AG09319 (cell line): ENCODE measurements around the gene ZGLP1.

Source experiments
- DNase-seq: peaks from one replicate; pipeline ENCODE4 v3.0.0-alpha.2; 2010; ENCODE audit warnings: low read depth; ENCODE audit errors: extremely low read depth
- TF ChIP-seq, protein P1 (sequence below): IDR thresholded peaks from 2 replicates; pipeline ENCODE4 v1.5.1; 2011; ENCODE audit warnings: low read depth, mild to moderate bottlenecking, inconsistent platforms, low read length, moderate library complexity

Gene ZGLP1

GRCh38 chr19:10268071-10268470 is 41.5 kb downstream of the ZGLP1 start:
- TF ChIP-seq, protein P1, sequence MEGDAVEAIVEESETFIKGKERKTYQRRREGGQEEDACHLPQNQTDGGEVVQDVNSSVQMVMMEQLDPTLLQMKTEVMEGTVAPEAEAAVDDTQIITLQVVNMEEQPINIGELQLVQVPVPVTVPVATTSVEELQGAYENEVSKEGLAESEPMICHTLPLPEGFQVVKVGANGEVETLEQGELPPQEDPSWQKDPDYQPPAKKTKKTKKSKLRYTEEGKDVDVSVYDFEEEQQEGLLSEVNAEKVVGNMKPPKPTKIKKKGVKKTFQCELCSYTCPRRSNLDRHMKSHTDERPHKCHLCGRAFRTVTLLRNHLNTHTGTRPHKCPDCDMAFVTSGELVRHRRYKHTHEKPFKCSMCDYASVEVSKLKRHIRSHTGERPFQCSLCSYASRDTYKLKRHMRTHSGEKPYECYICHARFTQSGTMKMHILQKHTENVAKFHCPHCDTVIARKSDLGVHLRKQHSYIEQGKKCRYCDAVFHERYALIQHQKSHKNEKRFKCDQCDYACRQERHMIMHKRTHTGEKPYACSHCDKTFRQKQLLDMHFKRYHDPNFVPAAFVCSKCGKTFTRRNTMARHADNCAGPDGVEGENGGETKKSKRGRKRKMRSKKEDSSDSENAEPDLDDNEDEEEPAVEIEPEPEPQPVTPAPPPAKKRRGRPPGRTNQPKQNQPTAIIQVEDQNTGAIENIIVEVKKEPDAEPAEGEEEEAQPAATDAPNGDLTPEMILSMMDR = no peak
- no peak for DNase-seq

- TF ChIP-seq, protein P1 = no peak
- no peak for DNase-seq
These were observed 42.9 kb downstream of the ZGLP1 start for GRCh38 chr19:10266706-10267105.

DNA sequence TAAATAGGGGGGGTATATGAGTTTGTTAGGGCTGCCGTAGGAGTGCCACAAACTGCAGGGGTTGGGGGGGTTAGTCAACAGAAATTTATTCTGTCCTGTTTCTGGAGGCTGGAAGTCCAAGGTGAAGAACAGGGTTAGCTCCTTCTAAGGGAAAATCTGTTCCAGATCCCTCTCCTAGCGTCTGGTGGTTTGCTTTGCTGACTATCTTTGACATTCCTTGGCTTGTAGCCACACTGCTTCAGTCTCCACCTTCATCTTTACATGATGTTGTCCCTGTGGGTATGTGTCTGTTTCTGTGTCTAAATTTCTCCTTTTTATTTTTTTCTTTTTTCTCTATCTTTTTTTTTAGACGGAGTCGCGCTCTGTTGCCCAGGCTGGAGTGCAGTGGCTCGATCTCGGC is 46.8 kb downstream of the ZGLP1 start:
- no peak for DNase-seq
- TF ChIP-seq, protein P1 = no peak

DNA sequence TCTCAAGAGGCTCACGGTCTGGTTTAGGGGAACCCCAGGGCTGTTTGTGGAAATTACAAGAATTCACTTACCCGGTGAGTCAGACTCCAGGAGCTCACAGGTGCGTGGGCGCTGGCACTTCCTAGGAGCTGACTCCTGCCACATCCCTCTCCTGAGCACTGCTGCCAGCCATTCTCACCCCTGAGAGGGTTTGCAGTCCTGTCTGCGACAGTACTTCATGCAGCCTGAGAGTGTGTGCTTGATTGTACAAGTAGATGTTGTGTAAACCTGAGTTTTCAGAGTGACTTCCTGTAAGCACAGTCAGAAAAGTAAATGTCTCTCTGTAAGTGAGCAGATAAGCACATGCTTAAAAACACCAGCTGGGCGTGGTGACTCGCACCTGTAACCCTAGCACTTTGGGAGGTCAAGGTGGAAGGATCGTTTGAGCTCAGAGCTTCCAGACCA is 49.5 kb downstream of the ZGLP1 start:
- DNase-seq = no peak

DNA sequence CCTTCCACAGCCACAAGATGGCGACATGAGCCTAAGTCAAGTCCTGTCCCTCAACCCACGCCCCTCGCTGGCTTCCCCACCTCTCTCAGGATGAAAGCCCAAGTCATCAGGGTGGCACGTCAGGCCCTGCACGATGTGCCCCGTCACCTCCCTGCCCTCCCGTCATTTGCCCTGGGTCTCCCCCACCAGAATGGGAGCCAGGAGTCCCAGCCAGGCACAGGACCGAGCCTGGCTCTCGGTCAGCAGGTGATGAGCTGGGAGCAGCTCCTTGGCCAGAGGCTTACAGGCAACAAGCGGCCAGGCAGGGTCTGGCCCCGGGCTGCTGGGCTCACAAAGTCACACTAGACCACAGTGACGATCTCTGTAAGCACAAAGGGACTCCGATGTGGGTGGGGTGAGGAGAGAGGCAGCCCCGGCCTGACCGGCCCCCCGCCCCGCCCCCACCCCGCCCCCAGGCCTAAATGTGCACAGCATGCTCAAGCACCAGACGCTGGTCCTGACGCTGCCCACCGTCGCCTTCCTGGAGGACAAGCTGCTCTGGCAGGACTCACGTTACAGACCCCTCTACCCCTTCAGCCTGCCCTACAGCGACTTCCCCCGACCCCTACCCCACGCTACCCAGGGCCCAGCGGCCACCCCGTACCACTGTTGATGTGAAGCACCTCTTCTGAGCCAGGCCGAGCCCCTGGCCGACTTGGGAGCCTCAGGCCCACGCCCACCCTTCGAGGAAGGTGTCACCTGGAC is 50.3 kb downstream of the ZGLP1 start:
- TF ChIP-seq, protein P1 = peak; percentile 73
- DNase-seq = peak; percentile 57

More for the DNA sequence above, 49.5 kb downstream of the ZGLP1 start:
- TF ChIP-seq, protein P1 = no peak

DNA sequence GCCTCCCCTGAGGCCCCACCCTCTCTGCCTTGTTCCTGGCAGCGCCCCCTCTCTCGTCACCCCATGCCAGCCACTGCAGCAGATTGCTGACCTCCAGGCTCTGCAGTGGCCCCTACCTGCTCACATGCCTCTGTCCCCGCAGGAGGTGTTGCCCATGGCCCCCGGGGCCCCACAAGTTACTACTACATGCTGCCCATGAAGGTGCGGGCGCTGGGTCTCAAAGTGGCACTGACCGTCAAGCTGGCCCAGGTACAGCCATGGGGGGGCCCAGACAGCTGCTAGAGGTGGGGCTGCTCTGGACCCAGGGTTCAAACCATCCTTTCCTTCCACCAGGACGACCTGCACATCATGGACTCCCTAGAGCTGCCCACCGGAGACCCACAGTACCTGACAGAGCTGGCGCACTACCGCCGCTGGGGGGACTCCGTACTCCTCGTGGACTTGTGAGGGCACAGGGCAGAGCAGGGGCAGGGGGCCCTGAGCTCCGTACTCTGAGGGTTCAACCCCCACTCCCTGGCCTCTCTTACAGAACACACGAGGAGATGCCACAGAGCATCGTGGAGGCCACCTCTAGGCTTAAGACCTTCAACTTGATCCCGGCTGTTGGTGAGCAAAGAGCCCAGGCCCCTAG is 51.4 kb downstream of the ZGLP1 start:
- DNase-seq = no peak
- TF ChIP-seq, protein P1 = no peak

DNA sequence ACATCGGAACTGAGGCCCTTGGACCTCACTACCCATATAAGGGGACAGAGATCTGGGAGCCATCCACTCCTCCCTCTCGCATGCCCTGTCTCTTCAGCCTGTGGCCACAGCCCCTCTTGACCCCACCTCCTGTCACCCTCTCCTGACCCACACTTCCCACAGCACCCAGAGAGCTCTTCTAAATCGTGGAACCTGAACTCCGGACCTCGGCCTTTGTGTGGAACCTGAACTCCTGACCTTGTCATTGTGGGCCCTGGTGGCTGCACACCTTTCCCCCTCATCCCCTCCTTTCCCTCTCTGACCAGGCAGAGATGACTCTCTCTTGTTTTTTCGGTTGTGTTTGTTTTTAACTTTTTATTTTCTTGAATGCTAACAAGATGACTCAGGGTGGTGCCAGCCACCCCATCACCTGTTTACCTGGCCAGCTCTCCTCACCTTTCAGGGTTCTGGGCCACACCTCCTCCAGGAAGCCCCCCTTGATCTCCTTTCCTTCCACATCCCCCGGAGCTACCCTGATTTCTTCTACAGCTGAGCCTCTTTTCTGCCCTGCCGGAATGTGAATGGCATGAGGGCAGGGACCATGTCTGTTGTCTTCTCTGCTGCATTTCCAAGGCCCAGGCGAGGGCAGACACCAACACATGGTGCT is 52.5 kb downstream of the ZGLP1 start:
- no peak for DNase-seq
- TF ChIP-seq, protein P1 = no peak
